ENCODE measurements around the gene CORO1C.

DNA sequence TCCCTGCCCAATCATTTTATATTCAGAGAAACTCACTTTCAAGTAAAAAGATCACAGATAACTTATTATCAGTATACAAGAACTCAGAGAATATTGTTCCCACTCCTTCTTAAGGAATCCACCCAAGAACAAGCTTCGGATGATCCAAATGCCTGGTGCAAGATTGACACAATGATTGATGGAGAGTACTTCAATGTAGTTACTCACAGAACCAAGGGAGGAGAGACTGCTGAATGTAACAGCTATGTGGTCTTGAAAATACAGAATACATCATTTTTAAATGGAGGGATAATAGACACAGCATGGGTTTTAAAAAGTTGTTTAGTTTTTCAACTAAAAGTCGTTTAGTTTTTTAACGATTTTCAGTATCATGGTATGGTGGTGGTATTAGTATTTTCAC lies 59.3 kb downstream of the CORO1C start:
- TF ChIP-seq, protein P1, sequence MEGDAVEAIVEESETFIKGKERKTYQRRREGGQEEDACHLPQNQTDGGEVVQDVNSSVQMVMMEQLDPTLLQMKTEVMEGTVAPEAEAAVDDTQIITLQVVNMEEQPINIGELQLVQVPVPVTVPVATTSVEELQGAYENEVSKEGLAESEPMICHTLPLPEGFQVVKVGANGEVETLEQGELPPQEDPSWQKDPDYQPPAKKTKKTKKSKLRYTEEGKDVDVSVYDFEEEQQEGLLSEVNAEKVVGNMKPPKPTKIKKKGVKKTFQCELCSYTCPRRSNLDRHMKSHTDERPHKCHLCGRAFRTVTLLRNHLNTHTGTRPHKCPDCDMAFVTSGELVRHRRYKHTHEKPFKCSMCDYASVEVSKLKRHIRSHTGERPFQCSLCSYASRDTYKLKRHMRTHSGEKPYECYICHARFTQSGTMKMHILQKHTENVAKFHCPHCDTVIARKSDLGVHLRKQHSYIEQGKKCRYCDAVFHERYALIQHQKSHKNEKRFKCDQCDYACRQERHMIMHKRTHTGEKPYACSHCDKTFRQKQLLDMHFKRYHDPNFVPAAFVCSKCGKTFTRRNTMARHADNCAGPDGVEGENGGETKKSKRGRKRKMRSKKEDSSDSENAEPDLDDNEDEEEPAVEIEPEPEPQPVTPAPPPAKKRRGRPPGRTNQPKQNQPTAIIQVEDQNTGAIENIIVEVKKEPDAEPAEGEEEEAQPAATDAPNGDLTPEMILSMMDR (IDR thresholded peaks at IDR 0.05; ENCODE audit: poor library complexity, severe bottlenecking) = no peak
- TF ChIP-seq EZH2 (IDR thresholded peaks at IDR 0.05; ENCODE audit: borderline replicate concordance, insufficient read depth, low read length, poor library complexity, severe bottlenecking) (no peak), MXI1 (conservative IDR thresholded peaks at IDR 0.05; ENCODE audit: poor library complexity, severe bottlenecking) (no peak), POLR2AphosphoS5 (IDR thresholded peaks at IDR 0.05) (no peak), EP300 (conservative IDR thresholded peaks at IDR 0.05; ENCODE audit: poor library complexity, severe bottlenecking) (peak; percentile 26), REST (IDR thresholded peaks at IDR 0.05; ENCODE audit: borderline replicate concordance) (no peak), RAD21 (conservative IDR thresholded peaks at IDR 0.05) (no peak), SMC3 (conservative IDR thresholded peaks at IDR 0.05; ENCODE audit: poor library complexity) (no peak), TAF1 (IDR thresholded peaks at IDR 0.05; ENCODE audit: low read depth) (no peak)
